Femur (tissue), 1 donor: ENCODE results near the gene PLEKHO2.

Experiments
- DNase-seq: peaks from one replicate; pipeline ENCODE4 v3.0.0-alpha.2; 2017

PLEKHO2 gene

DNA sequence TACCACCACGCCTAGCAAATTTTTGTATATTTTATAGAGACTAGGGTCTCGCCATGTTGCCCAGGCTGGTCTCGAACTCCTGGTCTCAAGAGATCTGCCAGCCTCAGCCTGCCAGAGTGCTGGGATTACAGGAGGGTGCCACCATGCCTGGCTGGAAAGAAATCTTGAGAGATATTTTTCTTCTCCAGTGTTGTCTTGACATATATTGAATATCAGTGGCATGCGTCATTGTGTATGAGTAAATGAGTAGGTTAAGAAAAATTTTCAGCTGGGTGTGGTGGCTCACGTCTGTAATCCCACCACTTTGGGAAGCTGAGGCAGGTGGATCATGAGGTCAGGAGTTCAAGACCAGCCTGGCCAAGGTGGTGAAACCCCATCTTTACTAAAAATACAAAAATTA, 12.7 kb upstream of the PLEKHO2 start:
- no peak for DNase-seq

DNA sequence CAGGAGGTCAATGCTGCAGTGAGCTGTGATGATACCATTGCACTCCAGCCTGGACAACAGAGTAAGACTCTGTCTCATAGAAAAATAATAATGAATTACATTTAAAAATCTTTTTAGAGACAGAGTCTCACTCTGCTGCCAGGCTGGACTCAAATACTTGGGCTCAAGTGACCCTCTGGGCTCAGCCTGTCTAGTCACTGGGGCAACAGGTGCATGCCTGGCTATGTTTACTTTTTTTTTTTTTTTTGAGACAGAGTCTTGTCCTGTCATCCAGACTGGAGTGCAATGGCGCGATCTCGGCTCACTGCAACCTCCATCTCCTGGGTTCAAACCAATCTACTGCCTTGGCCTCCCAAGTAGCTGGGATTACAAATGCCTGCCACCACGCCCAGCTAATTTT, 8.0 kb upstream of the PLEKHO2 start:
- no peak for DNase-seq

DNA sequence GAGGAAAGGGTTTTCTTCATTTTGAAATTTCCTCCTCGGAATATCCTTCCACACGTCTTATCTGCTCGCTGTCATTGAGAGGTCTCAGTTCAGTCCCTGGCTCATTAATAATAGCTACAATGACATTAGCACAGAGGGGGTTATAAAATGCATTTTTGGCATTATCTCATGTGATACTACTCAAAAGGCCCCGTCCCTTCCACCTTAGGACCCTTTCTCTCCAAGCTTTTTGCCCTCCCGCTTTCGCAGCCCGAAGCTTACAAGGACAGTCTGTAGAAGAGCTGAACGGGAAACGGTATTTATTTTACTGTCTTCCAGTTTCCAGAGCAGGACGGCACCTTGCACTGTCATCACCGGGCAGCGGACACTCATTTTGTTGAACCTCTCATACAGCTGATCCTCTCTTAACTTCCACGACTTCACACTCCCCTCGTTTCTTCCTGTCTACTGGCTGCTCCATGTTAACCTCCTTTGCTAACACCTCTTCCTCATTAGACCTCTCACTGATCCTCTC, 5.6 kb upstream of the PLEKHO2 start:
- DNase-seq: no peak

- DNase-seq: no peak
Observed at GRCh38 chr15:64837502-64837901, 4.2 kb upstream of the PLEKHO2 start.

DNA sequence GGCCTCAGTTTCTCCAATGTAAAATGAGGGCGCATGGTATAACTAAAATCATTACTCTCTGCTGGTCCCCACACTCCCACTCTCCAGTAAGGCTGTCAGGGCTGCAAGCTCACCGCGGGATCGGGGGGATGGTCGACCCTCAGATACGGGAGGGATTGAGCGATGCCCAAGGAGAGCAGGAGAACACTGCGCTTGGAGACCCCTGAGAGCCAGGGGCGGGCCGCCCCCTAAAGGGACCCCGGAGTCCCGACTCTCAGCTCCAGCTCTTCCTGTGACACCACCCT, 713 bp upstream of the PLEKHO2 start:
- DNase-seq: no peak

DNA sequence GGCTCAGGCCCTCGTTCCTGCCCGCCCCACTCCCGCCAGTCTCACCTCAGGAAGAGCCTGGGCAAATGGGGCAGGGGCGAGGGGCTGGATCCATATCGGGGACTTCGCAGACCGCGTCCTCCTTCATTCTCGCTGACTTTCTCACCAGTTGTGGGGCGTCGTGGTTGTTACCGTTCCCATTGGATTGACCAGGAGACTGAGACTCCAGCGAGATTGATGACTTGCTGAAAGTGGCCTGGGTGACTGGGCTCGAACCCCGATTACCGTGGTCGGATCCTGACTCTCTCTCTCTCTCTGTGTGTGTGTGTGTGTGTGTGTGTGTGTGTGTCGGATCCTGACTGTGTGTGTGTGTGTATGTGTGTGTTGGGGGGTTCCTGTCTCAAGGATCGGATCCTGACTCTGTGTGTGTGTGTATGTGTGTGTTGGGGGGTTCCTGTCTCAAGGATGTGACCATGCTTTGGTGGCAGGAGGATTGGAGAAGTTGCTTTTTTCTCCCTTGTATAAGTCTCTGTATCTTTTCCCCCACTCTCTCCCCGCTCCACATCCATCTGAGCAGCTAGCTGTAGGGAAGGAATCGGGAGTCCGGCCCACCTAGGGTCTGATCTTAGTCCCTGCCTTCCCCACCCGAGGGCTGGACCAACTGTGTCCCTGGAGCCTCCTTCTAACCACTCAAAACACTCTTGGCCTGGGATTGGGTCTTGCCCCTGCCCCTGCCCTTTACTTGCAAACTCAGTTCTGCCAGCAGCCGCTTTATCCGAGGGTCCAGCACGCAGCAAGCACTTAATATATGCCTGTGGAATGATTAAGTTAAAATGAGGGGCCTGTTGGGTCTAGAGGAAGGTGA, 603 bp downstream of the PLEKHO2 start:
- peak; percentile 42 for DNase-seq

- peak; percentile 52 for DNase-seq
Observed at GRCh38 chr15:64842986-64843561, 1.4 kb downstream of the PLEKHO2 start.

- no peak for DNase-seq
Observed at GRCh38 chr15:64843991-64844390, 2.3 kb downstream of the PLEKHO2 start.

DNA sequence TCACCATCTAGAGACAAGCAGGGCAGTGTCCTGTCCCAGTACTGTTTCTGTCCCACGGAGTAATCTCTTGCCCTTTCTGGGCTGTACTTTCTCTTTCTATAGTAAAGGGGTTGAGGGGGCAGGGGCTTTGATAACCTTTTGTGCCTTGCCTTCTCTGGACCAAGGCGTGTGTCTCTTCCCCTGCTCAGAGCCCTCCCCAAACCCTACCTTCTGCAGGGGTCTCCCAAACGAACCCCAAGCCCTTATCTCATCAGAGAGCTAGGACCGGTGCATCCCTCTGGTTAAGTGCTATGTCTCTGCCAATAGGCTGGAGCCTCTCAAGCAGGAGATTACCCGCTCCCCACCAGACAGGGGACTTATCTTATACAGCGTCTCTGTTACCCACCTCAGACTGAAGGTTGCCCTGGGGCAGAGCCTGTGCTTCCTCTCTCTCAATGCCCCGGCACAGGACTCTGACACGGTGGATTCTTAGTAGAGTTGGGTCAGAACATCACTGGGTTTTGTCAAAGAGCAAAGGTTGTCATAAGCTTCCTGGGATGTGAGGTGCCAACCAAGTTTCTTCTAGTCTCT, 2.9 kb downstream of the PLEKHO2 start:
- DNase-seq: peak; percentile 20

GRCh38 chr15:64845183-64845611, 3.5 kb downstream of the PLEKHO2 start:
- peak; percentile 59 for DNase-seq

GRCh38 chr15:64845831-64846595, 4.3 kb downstream of the PLEKHO2 start:
- DNase-seq: no peak

GRCh38 chr15:64847016-64847415, 5.3 kb downstream of the PLEKHO2 start:
- DNase-seq: no peak

GRCh38 chr15:64847448-64847847, 5.7 kb downstream of the PLEKHO2 start:
- DNase-seq: no peak

- no peak for DNase-seq
Observed at GRCh38 chr15:64847876-64848716, 6.4 kb downstream of the PLEKHO2 start.

DNA sequence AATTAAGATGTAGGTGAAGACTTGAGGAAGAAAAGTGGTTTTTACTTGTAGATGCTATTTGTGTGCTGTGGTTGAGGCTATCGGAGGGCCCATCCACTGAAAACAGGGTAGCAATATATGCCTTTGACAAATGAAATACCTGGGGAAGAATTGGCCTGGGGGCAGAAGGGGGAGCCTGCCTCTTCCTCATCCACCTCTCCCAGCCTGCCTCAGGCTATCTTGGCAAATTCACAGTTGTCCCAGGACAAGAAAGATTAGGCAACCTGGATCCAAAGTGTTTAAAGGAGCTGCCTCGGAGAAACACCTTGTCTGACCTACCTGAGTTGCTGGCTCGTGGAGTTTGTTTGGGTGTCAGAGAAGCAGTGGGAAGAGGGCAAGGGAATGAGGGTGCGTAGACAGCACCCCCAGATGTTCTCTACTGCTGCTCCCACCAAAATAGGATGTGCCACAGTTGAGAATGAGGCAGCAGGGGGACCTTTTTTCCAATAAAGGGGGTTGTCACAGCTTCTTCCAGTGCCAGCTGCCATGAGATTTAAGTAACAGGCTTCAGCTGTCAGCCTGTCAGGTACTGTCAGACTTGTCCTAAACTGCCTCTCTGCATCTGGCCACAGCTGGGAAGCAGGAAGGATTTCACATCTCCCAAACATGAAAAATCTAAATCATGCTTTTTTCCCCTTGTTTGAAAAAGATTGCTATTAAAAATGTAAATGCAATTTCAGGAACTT, 9.2 kb downstream of the PLEKHO2 start:
- DNase-seq: no peak

GRCh38 chr15:64851503-64851840, 9.8 kb downstream of the PLEKHO2 start:
- DNase-seq: peak; percentile 35

DNA sequence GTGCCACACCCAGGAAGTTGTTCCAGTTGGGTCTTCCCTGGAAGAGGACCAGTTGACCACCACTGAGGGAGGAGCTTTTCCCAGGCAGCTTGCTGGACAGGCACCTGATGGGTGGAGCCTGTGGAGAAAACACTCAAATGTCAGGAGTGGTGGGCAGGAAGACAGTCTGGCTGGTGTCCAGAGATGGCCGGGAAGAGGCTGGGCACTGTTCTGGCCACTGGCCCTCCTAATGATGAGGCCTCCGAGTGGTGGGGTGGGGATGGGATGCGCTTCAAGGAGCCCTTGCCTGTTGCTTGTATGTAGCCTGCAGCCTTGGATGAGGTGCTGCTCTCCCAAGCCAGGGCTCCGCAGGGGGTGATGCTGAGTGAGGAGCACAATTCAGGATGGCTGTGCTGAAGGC, 12.3 kb downstream of the PLEKHO2 start:
- no peak for DNase-seq

DNA sequence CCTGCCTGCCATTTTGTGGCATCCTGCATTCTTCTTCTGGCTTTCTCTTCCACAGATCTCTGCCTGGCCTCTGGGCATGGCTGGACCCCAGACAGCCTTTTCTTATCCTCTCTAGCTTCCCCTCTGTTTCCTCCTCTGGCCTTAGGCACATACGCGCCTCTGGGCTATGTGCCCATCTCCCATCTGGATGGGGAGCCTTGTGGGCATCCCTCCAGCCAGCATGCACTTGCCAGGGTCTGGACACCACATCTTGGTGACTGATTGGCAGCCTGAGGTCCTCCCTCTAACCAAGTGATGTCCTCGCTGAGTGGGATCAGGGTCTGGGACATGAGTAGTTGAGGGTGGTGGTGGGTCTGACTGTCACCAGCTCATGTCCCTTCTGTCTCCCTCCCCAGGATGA, 12.8 kb downstream of the PLEKHO2 start:
- DNase-seq: no peak

- DNase-seq: no peak
Observed at GRCh38 chr15:64855205-64855975, 13.7 kb downstream of the PLEKHO2 start.

- peak; percentile 84 for DNase-seq
Observed at GRCh38 chr15:64856429-64857145, 14.9 kb downstream of the PLEKHO2 start.
